Endothelial cell of umbilical vein (primary cell): ENCODE results near the gene CLCA4. TPM values are rescaled to one million over a fixed set of nuclear protein-coding genes. Genes with fewer than 3 reads are reported as not detected.

Source experiments
- BruUV-seq: library from RNA; stranded (reverse); fragments of 400-500 nt; replicated peaks from 2 replicates; lab custom pipeline; 2021; lab: Mats Ljungman, UMichigan
- CTCF ChIA-PET: fragments of 300-600, 350-600 bp; sonication (Branson Sonifier 250); formaldehyde crosslinking; loops from one replicate; lab custom pipeline; 2021; ENCODE audit warnings: antibody characterized with exemption, inconsistent platforms; lab: Charles Lee
- POLR2A ChIA-PET: fragments of 300-600, 350-600 bp; sonication (Branson Sonifier 250); formaldehyde crosslinking; loops from one replicate; lab custom pipeline; 2021; ENCODE audit warnings: antibody characterized with exemption, inconsistent platforms; lab: Charles Lee
- DNase-seq: peaks from one replicate; pipeline ENCODE4 v3.0.0-alpha.2; 2011; ENCODE audit warnings: low read depth, low spot score
- FAIRE-seq: peaks from 2 replicates; lab custom pipeline; 2011; peaks lifted over from hg19 to GRCh38; lab: Jason Lieb, UNC
- H2AFZ ChIP-seq: 2 replicates; pipeline ENCODE4 v1.6.0; 2012; ENCODE audit warnings: low read depth, low read length, control low read depth, inconsistent platforms
- H3K27ac ChIP-seq: 2 replicates; pipeline ENCODE4 v1.5.1; 2011; ENCODE audit warnings: low read depth, mild to moderate bottlenecking, control low read depth, low read length, moderate library complexity; ENCODE audit not compliant: insufficient read depth
- H3K27me3 ChIP-seq, 2 experiments: 2 replicates each; pipeline versions ENCODE4 v1.6.0 to v1.6.1; 2011; ENCODE audit warnings: low read length in 2 of 2, mixed read lengths in 1 of 2; ENCODE audit not compliant: control insufficient read depth in 2 of 2, insufficient read depth in 2 of 2
- H3K36me3 ChIP-seq, 2 experiments: 2 replicates in 1 of 2; 3 replicates in 1 of 2; pipeline ENCODE4 v1.5.1; 2011; ENCODE audit warnings: low read length in 2 of 2, mild to moderate bottlenecking in 1 of 2, moderate library complexity in 1 of 2; ENCODE audit not compliant: control insufficient read depth in 2 of 2, insufficient read depth in 2 of 2; ENCODE audit errors: extremely low read depth in 1 of 2
- H3K4me1 ChIP-seq: 3 replicates; pipeline ENCODE4 v1.5.1; 2011; ENCODE audit warnings: mild to moderate bottlenecking, low read length; ENCODE audit not compliant: control insufficient read depth, insufficient read depth; ENCODE audit errors: extremely low read depth
- H3K4me2 ChIP-seq: 2 replicates; pipeline ENCODE4 v1.6.1; 2011; ENCODE audit warnings: low read length, control low read depth, mixed read lengths; ENCODE audit not compliant: insufficient read depth
- H3K4me3 ChIP-seq, 3 experiments: fragments of 200-600 bp in 1 of 3; sonication (generic), shearing (Covaris generic) in 1 of 3; replicated peaks in 1 of 3; 2 replicates each; pipeline ENCODE4 v1.5.1; 2011 to 2016; ENCODE audit warnings: control low read depth in 3 of 3, low read length in 3 of 3, mild to moderate bottlenecking in 2 of 3, inconsistent platforms in 1 of 3, low read depth in 1 of 3, moderate library complexity in 1 of 3; ENCODE audit not compliant: insufficient read depth in 1 of 3
- H3K79me2 ChIP-seq: 2 replicates; pipeline ENCODE4 v1.6.0; 2012; ENCODE audit warnings: low read length, inconsistent platforms; ENCODE audit not compliant: control insufficient read depth, insufficient read depth
- H3K9ac ChIP-seq: replicated peaks from 2 replicates; pipeline ENCODE3; 2011; ENCODE audit warnings: low read length, control low read depth; ENCODE audit not compliant: insufficient read depth; ENCODE audit errors: extremely low read depth
- H3K9me1 ChIP-seq: replicated peaks from 3 replicates; pipeline ENCODE4 v1.6.0; 2011; ENCODE audit warnings: mild to moderate bottlenecking, low read length; ENCODE audit not compliant: control insufficient read depth, insufficient read depth; ENCODE audit errors: extremely low read depth
- H3K9me3 ChIP-seq: replicated peaks from 2 replicates; pipeline ENCODE4 v1.5.1; 2012; ENCODE audit warnings: low read length, inconsistent platforms; ENCODE audit not compliant: control insufficient read depth, insufficient read depth
- H4K20me1 ChIP-seq: replicated peaks from 2 replicates; pipeline ENCODE3; 2011; ENCODE audit warnings: mild to moderate bottlenecking, low read length; ENCODE audit not compliant: control insufficient read depth, insufficient read depth; ENCODE audit errors: extremely low read depth
- EZH2 ChIP-seq: IDR thresholded peaks from 2 replicates; pipeline ENCODE4 v1.6.1; 2012; ENCODE audit warnings: borderline replicate concordance, low read depth, mild to moderate bottlenecking, moderate library complexity, low read length, inconsistent platforms; ENCODE audit not compliant: severe bottlenecking
- FOS ChIP-seq: IDR thresholded peaks from 2 replicates; pipeline ENCODE4 v1.6.1; 2011; ENCODE audit warnings: mild to moderate bottlenecking, low read length, moderate library complexity, borderline replicate concordance; ENCODE audit not compliant: insufficient read depth
- MYC ChIP-seq: IDR thresholded peaks from one replicate; pipeline ENCODE4 v1.6.1; 2011; ENCODE audit warnings: mild to moderate bottlenecking, low read depth, low read length
- dilution Hi-C: fragments of 300-500 bp; cut with MboI; formaldehyde crosslinking; loops from one replicate; pipeline ENCODE4 v1.15.0; 2019; ENCODE audit warnings: low sequenced_read_pairs; ENCODE audit not compliant: extremely low pct_ligation_motif_present
- intact Hi-C: fragments of 100-400 bp; cut with micrococcal nuclease; formaldehyde crosslinking; loops from one replicate; pipeline ENCODE4 v1.10.0; 2022
- polyA plus RNA-seq, 4 experiments: library from polyadenylated mRNA; depleted of rRNA in 3 of 4; stranded (reverse) in 3 of 4; unstranded in 1 of 4; fragments of >200 nt; gene quantifications; 2 replicates each; pipeline versions ENCODE4 v1.2.1 to v1.2.3, GENCODE V29; 2011 to 2012; ENCODE audit warnings: missing spikeins in 1 of 4
- total RNA-seq: library from RNA; stranded (reverse); gene quantifications from 2 replicates; pipeline ENCODE4 v1.2.3, GENCODE V29; 2021
- TF ChIP-seq, protein P1 (sequence below), 2 donors: IDR thresholded peaks; 1 replicate in 1 of 2; 2 replicates in 1 of 2; pipeline ENCODE4 v1.5.1; 2011; ENCODE audit warnings: low read length in 2 of 2, mild to moderate bottlenecking in 2 of 2, moderate library complexity in 2 of 2, control low read depth in 1 of 2, inconsistent platforms in 1 of 2, low read depth in 1 of 2; ENCODE audit not compliant: insufficient read depth in 1 of 2; ENCODE audit errors: extremely low read depth in 1 of 2

Gene CLCA4
- total and polyA plus RNA-seq, 2 donors (not counting 3 experiments of a cell fraction or from before 2014, with no cell fraction given), result not detected

DNA sequence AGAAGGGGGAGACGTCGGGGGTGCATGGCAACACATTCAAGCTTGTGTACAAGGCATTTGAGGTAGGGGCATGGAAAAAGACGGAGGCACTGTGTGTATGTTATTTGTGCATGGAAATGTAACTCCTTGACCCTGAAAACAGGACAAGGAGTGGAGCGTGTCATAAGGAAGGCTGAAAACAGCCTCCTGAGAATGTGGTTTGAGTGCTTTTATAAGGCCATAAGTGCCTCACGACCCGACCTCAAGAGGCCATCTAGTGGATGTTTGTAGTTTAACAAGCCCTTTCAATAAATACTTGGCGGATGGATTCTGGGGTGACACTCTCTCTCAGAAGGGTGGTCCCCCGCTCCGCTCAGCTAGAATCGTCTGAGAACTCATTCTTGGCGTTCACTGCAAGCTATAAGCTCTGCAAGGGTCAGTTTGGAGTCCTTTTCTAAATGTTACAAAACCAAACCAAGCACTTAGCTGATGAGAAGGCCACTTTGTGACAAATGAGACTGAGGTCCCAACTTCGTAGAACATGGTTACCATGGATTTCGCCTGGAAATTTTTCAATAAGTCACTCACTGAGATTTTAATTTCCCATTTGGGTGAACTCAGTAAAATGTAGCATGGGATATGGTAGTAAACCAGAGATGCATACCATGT lies 38.8 kb upstream of the CLCA4 start:
- peak; percentile 28 for DNase-seq
- peak; percentile 61 for FAIRE-seq
- Histone ChIP-seq H3K27ac (no peak overlapping the region), H4K20me1 (no peaks in the 10 kb centered on the region), H2AFZ (no peak overlapping the region), H3K9me3 (no peaks in the 10 kb centered on the region), H3K4me2 (no peak overlapping the region), H3K27me3 (peaks cover 0 to 3% of the 10 kb centered on the region in 2 experiments), H3K4me3 (no peak overlapping the region), H3K9me1 (no peaks in the 10 kb centered on the region), H3K4me1 (no peaks in the 10 kb centered on the region), H3K9ac (no peak overlapping the region), H3K36me3 (no peaks in the 10 kb centered on the region), H3K79me2 (no peaks in the 10 kb centered on the region)
- POLR2A ChIA-PET, result interaction anchor here (0.9 kb wide), 1 partner anchor 119 kb away, joined by 4 read pairs; no protein-coding TSS in a partner anchor
- intact Hi-C loops (loop anchor here (1.0 to 2.0 kb wide), 2 partner anchors 89 to 128 kb away; no protein-coding TSS in a partner anchor), dilution Hi-C loops (no loop called here)
- BruUV-seq, result no TSS peak
- TF ChIP-seq FOS (no peak), EZH2 (no peak), MYC (no peak)
- TF ChIP-seq, protein P1, sequence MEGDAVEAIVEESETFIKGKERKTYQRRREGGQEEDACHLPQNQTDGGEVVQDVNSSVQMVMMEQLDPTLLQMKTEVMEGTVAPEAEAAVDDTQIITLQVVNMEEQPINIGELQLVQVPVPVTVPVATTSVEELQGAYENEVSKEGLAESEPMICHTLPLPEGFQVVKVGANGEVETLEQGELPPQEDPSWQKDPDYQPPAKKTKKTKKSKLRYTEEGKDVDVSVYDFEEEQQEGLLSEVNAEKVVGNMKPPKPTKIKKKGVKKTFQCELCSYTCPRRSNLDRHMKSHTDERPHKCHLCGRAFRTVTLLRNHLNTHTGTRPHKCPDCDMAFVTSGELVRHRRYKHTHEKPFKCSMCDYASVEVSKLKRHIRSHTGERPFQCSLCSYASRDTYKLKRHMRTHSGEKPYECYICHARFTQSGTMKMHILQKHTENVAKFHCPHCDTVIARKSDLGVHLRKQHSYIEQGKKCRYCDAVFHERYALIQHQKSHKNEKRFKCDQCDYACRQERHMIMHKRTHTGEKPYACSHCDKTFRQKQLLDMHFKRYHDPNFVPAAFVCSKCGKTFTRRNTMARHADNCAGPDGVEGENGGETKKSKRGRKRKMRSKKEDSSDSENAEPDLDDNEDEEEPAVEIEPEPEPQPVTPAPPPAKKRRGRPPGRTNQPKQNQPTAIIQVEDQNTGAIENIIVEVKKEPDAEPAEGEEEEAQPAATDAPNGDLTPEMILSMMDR (IDR thresholded peaks at IDR 0.05; ENCODE audit: extremely low read depth in 1 of 2, insufficient read depth in 1 of 2, low read depth in 1 of 2, low read length in 2 of 2), result peak; percentile 16 to 38
- CTCF ChIA-PET, result interaction anchor here (0.9 to 9.9 kb wide), 11 partner anchors 9 to 198 kb away, joined by 3 to 85 read pairs (median 5); no protein-coding TSS in a partner anchor
